K562 (cell line): ENCODE results near the gene DNMBP. TPM values are rescaled to one million over a fixed set of nuclear protein-coding genes. Genes with fewer than 3 reads are reported as not detected.

ENCODE experiments used
- BHLHE40 ChIP-seq: IDR thresholded peaks from 2 replicates; pipeline ENCODE4 v1.6.1; 2011; ENCODE audit warnings: low read length, improper control_type of control experiment
- CTCF ChIP-seq, 3 experiments: IDR thresholded peaks in 2 of 3; conservative IDR thresholded peaks in 1 of 3; 2 replicates each; pipeline ENCODE4 v1.5.1; 2011 to 2012; ENCODE audit warnings: low read length in 3 of 3, mild to moderate bottlenecking in 3 of 3, control low read depth in 2 of 3, improper control_type of control experiment in 1 of 3, inconsistent platforms in 1 of 3, low read depth in 1 of 3, mixed read lengths in 1 of 3, moderate library complexity in 1 of 3; ENCODE audit not compliant: insufficient read depth in 2 of 3
- STAG1 ChIP-seq: sonication (generic); formaldehyde crosslinking; IDR thresholded peaks from 2 replicates; pipeline ENCODE4 v1.5.0; 2020; ENCODE audit warnings: missing genetic modification reagents, borderline replicate concordance
- TFAM ChIP-seq: fragments of 250-450 bp; sonication (Bioruptor Pico); conservative IDR thresholded peaks from 2 replicates; pipeline ENCODE4 v1.5.0; 2021; ENCODE audit warnings: mild to moderate bottlenecking, moderate library complexity
- TGIF2 ChIP-seq: sonication (generic); formaldehyde crosslinking; IDR thresholded peaks from 2 replicates; pipeline ENCODE4 v1.8.1; 2022; ENCODE audit warnings: mild to moderate bottlenecking, missing genetic modification reagents, moderate library complexity
- ZBED1 ChIP-seq: IDR thresholded peaks from 2 replicates; pipeline ENCODE4 v1.6.1; 2014
- ZNF274 ChIP-seq: IDR thresholded peaks from 2 replicates; pipeline ENCODE4 v1.6.1; 2011; ENCODE audit warnings: low read depth, mild to moderate bottlenecking, low read length, moderate library complexity, borderline replicate concordance
- ZNF639 ChIP-seq, 2 experiments: fragments of 200-800 bp in 1 of 2; sonication (Bioruptor generic) in 1 of 2; sonication (generic) in 1 of 2; formaldehyde crosslinking in 1 of 2; IDR thresholded peaks in 1 of 2; conservative IDR thresholded peaks in 1 of 2; 2 replicates each; pipeline versions ENCODE4 v1.5.0 to v1.6.1; 2016 to 2020; ENCODE audit warnings: missing compliant biosample characterization in 1 of 2, missing genetic modification characterization in 1 of 2, missing genetic modification reagents in 1 of 2
- polyA plus RNA-seq, 8 experiments: library from polyadenylated mRNA; depleted of rRNA in 4 of 8; stranded (reverse) in 5 of 8; unstranded in 3 of 8; fragments of >200 nt; fragmentation: Nextera tagmentation in 2 of 8; fragmentation: Illumina TruSeq in 1 of 8; extraction: Ambion mirVana in 2 of 8; extraction: Trizol in 1 of 8; gene quantifications; 2 replicates each; pipeline versions ENCODE4 v1.2.1 to v1.2.3, GENCODE V29; 2011 to 2014; ENCODE audit warnings: inconsistent platforms in 1 of 8, missing spikeins in 1 of 8
- total RNA-seq, 7 experiments: library from RNA; depleted of rRNA in 6 of 7; stranded (reverse); fragments of >200 nt in 6 of 7; fragmentation: Illumina TruSeq in 2 of 7; extraction: Trizol in 2 of 7; gene quantifications; 2 replicates each; pipeline versions ENCODE4 v1.2.1 to v1.2.3, GENCODE V29; 2011 to 2021; ENCODE audit warnings: low replicate concordance in 1 of 7

The DNMBP gene
- total and polyA plus RNA-seq, 9 of the 15 experiments (the other 6 are each of a cell fraction or from before 2014, with no cell fraction given): 0.83 to 3.7 (median 2.2) TPM

GRCh38 chr10:99854860-99855259 is 154.9 kb downstream of the DNMBP start (continued):
- TF ChIP-seq BHLHE40: peak; percentile 45
- TF ChIP-seq STAG1 (CRISPR knock-in tag): peak; percentile 11; the same call in 1 of the 2 replicates
- no peak for TF ChIP-seq TFAM (CRISPR knock-in tag)
- TF ChIP-seq ZNF639 (CRISPR knock-in tag; conservative IDR thresholded peaks at IDR 0.05 in 1 of 2, IDR thresholded peaks at IDR 0.05 in 1 of 2): no peak
- no peak for TF ChIP-seq TGIF2 (CRISPR knock-in tag)
- no peak for TF ChIP-seq ZBED1
- no peak for TF ChIP-seq ZNF274
- TF ChIP-seq CTCF (IDR thresholded peaks at IDR 0.05 in 2 of 3, conservative IDR thresholded peaks at IDR 0.05 in 1 of 3; ENCODE audit: insufficient read depth in 2 of 3, low read depth in 1 of 3, low read length in 3 of 3): peak; percentile 39 to 49 (median 49)
